NCI-H774 (cell line): ENCODE data around the gene GNAI2.
"Not testable (repeated sequence)": the region's sequence is repeated elsewhere in the genome, so short reads cannot be mapped to it uniquely, and the experiment has no call there.

Experiments used
- DNase-seq: peaks from one replicate; lab custom pipeline; 2025; lab: John Stamatoyannopoulos, UW

GNAI2 gene

DNA sequence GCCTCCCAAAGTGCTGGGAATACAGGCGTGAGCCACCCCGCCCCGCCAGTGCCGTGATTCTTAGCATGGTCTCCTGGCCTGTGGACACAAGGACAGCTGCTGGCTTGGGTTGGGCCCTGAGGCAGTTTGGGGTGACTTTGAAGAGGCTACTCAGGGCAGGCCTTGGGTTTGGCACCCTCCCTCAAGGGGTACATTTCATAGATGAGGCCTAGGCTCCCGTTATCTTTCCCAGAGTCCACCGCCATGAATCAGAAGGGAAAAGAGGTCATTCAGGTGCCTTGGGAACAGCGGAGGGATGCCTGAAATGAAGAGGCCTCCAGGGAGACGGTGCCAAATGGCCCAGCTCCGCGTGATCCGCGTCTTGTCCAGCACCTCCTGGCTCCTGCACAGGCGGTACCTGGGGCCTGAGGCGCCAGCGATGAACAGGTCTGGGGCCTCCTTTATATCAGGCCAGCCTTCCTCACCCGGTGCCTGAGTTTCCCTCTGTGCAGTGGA is 9.3 kb downstream of the GNAI2 start:
- no peak for DNase-seq

DNA sequence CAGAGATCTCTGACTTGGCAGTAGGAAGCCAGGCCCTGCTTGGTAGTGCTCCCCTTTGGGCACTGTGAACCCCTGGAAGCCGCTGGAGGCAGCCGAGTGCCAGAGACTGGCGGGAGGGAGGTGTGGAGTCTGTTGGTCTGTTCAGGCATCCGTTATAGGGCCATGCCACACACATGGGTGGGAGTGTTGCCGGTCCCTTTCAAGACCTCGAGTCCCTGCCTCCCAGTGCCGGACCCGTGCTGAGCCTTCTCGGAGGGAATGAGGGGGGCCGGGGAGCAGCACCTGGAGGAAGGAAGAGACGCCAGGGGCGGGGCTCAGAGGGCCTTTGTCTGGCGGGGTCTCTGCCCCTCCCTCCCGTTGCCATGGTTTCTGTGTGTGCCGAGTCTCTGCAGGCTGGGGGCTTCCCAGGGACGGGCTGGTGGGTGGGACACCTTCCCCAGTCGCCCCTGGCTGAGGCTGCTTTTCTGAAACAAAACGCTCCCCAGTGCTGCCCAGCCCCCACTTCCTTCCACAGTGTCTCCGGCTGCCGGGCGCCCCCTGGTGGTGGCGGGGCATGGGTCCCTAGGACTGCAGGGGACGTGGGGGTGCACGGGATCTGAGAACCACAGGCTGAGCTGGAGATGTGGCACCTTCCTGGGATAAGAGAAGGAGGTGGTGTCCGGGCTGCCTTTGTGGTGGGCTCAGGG is 10.0 kb downstream of the GNAI2 start:
- peak; percentile 17 for DNase-seq

DNA sequence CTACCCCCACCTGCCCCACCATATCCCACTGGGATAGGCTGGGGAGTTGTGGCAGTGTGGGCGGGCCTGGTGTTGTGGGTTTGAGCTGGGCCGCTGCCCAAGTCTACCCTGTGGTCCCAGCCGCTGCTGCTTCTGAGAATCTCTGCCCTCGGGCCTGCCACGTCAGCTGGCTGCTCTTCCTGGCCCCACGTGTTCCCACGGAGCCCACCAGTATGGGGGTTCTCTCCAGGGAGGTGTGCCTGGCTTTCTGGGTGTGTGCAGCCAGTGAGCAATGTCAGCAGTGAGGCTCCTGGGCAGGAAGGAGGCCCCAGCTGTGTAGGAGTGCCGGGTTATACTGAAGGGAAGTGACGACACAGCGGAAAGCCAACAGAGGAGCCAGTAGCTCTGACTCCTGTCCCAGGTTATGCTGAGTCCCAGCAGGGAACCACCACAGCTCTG is 10.5 kb downstream of the GNAI2 start:
- DNase-seq: no peak

DNA sequence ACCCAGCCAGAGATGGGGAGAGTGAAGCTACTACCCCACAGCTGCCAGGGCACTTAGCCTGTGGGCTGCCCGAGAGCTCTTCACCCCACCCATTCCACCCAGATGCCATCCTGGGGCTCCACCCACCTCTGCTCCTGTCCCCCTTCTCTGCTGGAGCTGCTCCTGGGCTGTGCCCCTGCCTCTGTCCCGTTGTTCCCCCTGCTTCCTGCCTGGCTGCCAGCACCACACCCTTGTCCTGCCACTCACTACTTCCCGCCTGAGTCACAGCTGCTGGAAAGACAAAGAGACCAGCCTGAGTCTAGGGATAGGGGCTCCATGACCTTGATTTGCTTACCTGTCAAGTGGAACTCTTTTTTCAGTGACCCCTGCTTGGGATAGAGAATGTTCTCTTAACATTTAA is 12.4 kb downstream of the GNAI2 start:
- DNase-seq: no peak

DNA sequence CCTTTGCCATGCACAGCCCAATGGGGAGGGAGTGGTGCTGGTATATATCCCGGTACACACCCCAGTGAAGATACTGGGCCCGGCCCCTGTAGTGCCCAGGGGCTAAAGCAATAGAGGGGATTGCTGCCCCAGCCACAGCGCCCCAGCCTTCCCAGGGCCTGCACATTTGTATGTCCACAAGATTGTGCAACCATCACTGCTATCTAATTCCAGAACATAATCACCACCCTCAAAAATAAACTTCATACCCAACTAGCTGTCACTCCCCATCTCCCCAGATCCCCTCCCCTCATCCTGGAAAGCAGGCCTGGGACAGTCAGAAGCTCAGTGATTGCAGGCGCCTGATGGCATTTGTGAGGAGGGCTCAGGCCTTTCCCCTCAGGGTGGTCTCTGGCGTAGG is 13.5 kb downstream of the GNAI2 start:
- no peak for DNase-seq

DNA sequence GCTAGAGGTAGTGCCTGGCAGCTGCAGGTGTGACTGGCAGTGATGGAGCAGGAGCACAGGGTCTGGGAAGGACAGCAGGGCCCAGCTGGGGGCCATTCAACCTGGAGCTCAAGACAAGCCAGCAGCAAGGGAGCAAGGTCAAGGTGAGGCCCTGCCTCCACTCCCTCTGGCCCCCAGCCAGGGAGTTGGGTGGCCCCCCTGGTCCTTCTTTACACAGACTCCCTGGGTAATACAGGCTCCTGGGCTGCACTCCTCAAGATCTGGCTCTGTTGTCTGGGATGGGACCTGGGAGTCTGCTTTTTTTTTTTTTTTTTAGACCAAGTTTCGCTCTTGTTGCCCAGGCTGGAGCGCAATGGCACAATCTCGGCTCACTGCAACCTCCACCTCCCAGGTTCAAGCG is 14.5 kb downstream of the GNAI2 start:
- no peak for DNase-seq

DNA sequence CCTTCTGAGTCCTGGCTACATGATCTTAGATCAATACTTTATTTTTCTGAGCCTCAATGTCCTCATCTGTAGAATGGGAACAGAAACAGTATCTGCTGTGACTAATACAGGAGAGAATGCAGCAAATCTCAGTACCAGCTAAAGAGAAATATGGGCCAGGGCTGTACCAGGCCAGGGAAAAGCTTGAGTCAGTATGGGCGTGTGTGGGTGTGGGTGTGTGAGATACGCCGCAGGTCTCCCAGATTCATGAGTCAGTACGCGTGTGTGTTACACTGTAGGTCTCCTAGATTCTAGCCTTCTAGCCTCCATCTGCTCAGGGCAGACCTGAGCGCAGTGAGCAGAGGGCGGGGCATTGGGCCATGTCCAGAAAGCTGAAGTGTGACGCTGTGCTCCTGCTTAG is 15.2 kb downstream of the GNAI2 start:
- DNase-seq: no peak

DNA sequence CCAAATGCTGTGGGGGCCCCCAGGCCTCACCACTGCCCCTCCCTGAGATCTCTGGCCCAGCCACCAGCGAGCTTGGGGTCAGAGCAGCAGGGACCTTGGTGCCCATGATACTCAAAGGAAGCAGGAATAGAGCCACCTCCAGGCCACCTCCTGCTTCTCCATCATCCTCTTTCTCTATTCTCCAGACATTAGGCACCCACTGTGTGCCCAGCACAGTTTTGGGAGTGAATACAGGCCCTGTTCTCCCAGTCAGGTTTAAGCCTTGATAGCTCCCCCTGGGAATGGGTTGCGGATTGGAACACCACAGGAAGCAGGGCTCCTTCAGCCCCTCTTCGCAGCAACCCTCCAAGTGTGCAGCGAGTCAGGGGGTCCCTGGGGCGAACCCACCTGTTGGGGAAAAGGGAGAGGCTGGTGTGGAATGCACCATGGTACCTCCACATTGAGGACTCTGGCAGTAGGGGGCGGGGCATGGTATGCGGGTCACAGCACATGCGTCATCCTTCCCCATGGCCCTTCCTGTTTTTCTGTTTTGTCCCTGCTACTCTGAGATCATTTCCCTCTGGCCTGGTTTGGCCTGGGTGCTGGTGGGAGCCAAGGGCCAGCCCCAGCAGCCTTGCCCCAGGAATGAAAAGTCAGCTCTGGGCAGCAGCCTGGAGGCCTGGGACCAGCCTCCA is 18.7 kb downstream of the GNAI2 start:
- no peak for DNase-seq

DNA sequence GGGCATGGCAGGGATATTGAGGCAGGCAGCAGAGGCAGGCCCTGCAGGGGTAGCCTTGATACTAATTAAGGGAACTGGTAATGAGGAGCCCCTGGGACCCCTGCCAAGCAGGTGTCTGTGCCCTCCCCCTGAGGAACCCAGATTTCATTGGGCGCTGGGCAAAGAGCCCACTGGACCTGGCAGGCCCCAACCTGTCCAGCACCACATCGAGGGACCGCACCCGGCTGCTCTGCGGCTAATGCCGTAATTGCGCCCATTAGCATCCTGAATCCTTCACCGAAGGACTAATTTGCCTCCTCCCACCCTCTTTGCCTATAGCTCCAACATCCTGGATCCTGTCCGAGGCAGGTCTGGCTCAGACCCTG is 19.2 kb downstream of the GNAI2 start:
- DNase-seq: no peak

DNA sequence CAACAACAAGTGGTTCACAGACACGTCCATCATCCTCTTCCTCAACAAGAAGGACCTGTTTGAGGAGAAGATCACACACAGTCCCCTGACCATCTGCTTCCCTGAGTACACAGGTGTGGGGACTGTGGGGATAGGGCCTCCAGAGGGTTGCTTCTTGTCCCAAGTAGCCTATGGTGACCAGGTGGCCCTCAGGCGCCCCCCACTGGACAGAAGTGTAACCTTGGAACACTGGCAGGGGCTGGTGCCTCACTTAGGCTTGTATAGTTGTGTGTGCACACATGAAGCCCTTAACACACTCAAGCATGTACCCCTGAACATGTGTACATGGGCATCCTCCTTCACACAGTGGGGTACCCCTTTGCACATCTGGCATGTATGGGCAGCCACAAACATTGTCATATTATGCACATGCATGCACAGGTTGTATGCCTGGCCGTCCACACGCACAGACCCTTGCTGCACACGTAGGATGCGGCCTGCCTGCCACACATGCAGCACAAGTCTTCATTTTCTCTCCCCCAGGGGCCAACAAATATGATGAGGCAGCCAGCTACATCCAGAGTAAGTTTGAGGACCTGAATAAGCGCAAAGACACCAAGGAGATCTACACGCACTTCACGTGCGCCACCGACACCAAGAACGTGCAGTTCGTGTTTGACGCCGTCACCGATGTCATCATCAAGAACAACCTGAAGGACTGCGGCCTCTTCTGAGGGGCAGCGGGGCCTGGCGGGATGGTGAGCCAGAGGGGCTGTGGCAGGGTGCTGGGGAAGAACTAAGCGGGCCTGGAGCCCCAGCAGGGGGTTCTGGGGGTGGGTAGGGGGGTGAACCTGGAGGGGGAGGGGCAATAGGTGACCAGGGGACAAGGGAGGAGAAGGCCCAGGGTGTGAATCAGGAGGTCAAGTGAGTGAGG is 21.2 kb downstream of the GNAI2 start:
- DNase-seq: no peak

DNA sequence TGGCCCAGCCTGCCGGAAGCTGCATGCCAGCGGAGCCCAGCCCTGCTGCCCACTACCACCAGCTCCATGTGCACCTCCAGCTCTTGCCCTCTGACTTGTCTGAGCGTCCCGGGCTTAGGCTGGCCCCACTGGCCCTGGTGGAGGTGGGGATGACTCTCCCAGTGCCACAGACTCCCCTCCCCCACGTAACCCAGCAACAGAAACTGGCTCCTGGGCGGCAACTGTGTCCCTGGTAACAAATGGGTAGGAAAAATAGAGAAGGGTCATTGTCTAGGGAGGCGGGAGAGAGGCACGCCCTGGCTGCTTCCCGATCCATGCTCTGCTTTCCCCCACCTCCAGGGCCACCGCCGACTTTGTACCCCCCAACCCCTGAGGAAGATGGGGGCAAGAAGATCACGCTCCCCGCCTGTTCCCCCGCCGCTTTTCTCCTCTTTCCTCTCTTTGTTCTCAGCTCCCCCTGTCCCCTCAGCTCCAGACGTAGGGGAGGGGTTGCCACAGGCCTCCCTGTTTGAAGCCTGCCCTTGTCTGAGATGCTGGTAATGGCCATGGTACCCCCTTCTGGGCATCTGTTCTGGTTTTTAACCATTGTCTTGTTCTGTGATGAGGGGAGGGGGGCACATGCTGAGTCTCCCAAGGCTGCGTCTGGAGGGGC is 22.2 kb downstream of the GNAI2 start:
- DNase-seq: no peak

DNA sequence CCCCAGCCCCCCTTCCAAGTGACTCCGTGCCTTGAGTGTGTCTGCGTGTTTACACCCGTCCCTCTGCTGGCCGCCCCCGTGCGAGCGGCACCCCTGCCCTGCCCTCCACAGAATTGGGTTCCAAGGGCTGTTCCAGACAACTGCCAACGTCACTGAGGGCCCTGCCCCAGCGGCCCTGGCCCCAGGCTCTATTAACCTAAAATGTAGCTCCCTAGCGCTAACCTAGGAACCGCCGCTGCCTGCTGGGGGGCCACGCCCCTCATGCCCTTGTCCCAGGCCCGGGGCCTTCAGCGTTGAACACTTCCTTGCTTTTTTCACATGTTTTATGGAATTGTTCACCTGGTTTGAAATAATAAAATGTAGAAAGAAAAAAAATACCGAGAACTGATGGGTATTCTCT is 23.0 kb downstream of the GNAI2 start:
- DNase-seq: no peak

DNA sequence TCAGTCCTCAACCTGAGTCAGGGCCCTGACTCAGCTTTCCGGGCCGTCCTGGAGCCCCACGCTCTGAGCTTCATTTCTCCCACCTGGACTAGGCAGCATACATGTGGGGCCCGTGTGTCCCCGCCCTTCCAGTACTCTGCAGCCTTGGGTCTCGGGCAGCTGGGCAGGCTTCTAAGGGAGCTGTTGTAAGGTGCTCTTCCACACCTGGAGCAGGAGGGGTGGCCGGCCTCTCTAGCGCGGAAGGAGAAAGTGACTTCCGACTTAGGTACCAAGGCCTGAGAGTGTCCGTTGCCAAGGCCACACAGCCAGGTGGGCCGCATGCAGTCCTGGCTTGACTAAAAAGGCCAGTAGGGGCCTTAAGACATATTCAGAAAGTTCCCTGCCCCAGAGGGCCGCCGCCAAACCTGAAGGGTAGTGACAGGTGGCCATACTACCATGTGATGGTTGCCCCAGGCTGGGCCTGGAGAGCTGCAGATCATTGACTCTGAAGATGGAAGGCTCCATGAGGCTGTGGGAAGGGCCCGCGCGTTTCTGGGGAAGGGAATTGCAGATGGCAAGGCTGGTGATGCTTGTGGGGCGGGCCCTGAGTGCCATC is 23.5 kb downstream of the GNAI2 start:
- no peak for DNase-seq

DNA sequence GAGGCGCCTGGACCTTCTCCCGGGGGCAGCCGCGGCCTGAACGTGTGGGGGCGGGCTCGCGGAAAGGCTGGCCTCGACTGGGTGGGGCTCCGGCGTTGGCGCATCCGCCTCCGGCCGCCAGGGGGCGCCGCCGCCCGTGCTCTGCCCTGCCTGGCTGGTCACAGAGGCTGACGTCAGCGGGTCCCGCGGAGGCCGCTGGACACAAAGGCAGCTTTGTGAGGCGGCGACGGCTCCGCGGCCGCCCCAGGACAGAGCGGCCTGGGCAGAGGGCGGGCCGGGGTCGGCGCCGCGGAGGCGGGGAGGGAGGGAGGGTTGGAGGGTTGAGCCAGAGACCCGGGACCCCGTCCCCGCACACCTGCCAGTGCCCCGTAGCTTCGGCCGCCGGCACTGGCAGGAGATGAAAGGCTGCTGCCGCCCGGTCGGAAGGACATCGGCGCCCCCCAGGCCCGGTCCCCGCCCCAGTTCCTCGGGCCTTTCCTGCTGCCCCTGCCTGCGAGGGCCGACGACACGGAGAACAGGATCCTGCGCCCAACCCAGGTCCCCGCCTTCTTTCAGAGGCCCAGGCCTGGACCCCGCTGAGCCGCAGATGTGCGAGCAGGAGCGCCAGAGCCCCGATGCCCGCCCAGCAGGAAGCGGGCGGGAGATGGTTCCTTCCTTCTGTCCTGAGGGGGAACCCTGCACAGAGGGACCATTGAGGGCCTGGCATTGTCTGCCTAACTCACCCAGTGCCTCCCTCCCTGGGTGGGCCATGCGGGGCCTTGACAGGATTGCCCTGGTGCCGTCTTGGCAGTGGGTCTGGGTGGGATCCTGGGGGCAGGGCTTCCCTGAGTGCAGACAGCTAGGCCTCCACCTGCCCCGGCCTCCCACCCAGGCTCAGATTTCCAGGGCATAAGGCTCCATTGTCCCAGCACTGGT is 24.3 kb downstream of the GNAI2 start:
- peak; percentile 51 for DNase-seq

DNA sequence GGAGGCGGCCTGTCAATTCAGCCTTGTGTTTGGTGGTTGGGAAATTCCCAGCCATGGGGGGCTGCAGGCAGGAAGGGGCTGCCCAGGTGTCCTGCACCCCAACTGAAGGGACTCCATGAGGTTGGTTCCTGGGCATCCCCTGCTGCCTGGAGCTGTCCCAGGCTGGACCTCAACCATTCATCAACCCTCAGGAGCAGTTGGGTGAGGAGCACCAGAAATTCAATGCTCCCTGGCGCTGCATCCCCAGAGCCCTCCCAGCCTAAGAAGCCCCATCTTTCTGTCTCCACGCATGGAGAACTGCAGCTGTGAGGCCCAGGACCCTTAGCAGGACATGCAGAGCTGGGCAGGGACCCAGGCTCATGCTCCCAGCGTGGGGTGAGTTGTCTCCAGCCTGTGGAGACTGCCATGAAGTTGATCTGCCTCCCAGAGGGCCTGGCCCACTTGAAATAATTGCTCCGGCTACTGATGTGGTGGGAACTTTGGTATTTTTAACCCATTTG is 25.0 kb downstream of the GNAI2 start:
- DNase-seq: no peak

DNA sequence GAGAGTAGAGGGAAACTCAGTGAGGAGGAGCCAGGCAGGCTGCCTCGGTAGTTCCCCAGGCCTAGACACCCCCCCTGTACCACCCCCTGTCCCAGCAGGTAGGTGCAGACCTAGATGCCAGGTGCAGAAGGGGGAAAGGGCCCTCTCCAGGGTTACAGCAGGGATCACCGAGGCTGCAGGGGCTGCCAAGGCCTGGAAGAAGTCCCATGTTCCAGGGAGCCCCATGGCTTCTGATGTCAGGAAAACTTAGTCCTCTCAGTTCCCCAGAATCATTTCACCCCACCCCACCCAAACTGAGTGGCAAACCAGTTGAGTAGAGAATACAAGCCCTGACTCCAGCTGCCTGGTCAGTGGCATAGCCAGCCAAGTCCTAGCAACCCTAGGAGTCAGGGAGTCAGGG is 25.5 kb downstream of the GNAI2 start:
- DNase-seq: no peak

DNA sequence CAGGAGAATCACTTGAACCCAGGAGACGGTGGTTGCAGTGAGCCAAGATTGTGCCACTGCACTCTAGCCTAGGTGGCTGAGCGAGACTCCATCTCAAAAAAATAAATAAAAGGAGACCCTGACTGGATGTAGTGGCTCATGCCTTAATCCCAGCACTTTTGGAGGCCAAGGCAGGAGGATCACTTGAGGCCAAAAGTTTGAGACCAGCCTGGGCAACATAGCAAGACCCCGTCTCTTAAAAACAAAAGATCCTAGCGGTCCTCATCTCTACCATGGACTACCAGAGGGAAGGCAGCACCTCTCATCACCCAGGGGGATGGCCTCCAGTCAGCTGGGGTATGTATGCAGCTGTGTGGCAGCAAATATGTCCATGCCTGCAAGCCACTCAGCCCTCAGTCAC is 26.2 kb downstream of the GNAI2 start:
- DNase-seq: not testable (repeated sequence)

DNA sequence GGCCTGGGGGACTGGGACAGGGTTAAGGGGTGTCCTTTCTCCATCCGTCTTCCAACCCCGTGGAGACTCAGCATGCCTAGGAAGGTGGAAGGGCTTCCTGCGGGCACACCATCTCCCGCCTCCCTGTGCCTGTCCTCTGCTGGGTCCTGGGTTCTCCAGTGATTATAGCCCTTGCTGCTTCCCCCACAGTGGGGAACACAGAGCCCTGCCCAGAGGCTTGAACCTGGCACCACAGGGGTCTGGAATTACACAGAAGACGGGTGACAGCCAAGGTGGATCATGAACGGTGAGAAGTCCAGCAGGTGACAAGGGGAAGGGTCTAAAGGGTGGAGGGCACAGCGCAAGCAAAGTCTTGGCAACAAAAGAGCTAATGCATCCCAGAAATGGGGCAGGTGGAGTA is 26.8 kb downstream of the GNAI2 start:
- no peak for DNase-seq

DNA sequence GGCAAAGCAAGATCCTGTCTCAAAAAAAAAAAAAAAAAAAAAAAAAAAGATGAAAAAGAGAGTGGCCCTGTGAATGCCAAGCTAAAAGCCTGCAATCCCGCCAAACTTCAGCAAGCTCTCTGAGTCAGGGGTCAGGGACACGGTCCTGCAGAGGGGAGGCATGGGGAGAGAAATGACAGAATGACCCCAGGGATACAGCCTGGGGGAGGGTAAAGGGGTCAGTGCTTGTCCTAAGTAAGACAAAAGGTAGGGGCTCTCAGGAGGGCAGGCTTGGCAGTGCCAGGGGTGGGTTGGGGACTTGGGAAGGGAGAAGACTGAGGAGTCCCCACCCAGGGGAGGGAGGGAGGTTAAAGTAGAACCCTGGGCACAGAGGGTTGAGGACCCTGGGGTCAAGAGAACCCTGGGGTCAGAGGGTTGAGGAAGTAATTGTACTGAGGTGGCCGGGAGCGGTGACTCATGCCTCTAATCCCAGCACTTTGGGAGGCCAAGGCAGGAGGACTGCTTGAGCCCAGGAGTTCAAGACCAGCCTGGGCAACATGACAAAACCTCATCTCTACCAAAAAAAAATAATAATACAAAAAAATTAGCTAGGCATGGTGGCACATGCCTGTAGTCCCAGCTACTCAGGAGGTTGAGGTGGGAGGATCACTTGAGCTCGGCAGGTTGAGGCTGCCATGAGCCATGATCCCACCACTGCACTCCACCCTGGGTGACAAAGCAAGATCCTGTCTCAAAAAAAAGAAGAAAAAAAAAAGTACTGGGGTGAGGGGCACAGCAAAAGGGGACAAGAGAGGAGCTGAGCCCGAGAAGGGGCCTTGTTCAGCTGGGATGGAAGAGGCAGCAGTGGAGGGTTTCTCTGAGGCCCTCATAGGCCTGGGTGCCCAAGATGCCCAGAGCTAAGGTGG is 27.7 kb downstream of the GNAI2 start:
- DNase-seq: no peak
